Breast epithelium (tissue), 4 donors: ENCODE data around the gene DNASE1L2. TPM values are rescaled to one million over a fixed set of nuclear protein-coding genes. Genes with fewer than 3 reads are reported as not detected.

Experiments
- DNase-seq, 2 donors: peaks; one replicate each; pipeline ENCODE4 v3.0.0-alpha.2; 2019; ENCODE audit warnings: low spot score in 2 of 2
- H3K27ac ChIP-seq, 2 donors: fragments of 200-600 bp; sonication (generic) in 1 of 2; one replicate each; pipeline ENCODE4 v1.5.1; 2016 to 2019; ENCODE audit warnings: mild to moderate bottlenecking in 1 of 2
- H3K27me3 ChIP-seq, 2 donors: fragments of 200-600 bp; sonication (generic) in 1 of 2; one replicate each; pipeline versions ENCODE4 v1.5.1 to v1.6.0; 2017 to 2019; ENCODE audit warnings: control low read depth in 1 of 2, mild to moderate bottlenecking in 1 of 2
- H3K36me3 ChIP-seq: fragments of 200-600 bp; one replicate; pipeline ENCODE4 v1.5.1; 2019
- H3K4me1 ChIP-seq, 2 donors: fragments of 200-600 bp; sonication (generic); one replicate each; pipeline ENCODE4 v1.5.1; 2016 to 2019; ENCODE audit warnings: control low read depth in 1 of 2
- H3K4me3 ChIP-seq, 3 donors: fragments of 200-600 bp; sonication (generic); 1 replicate in 2 of 3; 2 replicates in 1 of 3; pipeline ENCODE4 v1.5.1; 2016 to 2019; ENCODE audit warnings: mild to moderate bottlenecking in 3 of 3, moderate library complexity in 2 of 3
- H3K9me3 ChIP-seq, 2 donors: fragments of 200-600 bp; sonication (generic) in 1 of 2; one replicate each; pipeline ENCODE4 v1.5.1; 2016 to 2019; ENCODE audit warnings: control low read depth in 1 of 2
- POLR2A ChIP-seq: fragments of 450-650 bp; IDR thresholded peaks from one replicate; pipeline ENCODE4 v1.6.1; 2016; ENCODE audit warnings: antibody characterized with exemption, mild to moderate bottlenecking, moderate library complexity
- POLR2AphosphoS5 ChIP-seq, 3 donors: sonication (generic); formaldehyde crosslinking; IDR thresholded peaks; one replicate each; pipeline ENCODE4 v1.6.1; 2017; ENCODE audit warnings: antibody characterized with exemption in 3 of 3
- intact Hi-C: fragments of 100-400 bp; cut with DNase I; formaldehyde crosslinking; loops from one replicate; pipeline ENCODE4 v1.15.1; 2023; ENCODE audit warnings: low total_unique reads
- total RNA-seq, 3 donors: library from RNA; depleted of rRNA; stranded (reverse); fragments of >200 nt; gene quantifications; one replicate each; pipeline ENCODE4 v1.1.0, GENCODE V29; 2016
- TF ChIP-seq, protein P1 (sequence below), 3 donors: fragments of 450-650 bp; IDR thresholded peaks; one replicate each; pipeline ENCODE4 v1.5.1; 2016 to 2017; ENCODE audit warnings: antibody characterized with exemption in 3 of 3, mild to moderate bottlenecking in 3 of 3, moderate library complexity in 3 of 3

DNASE1L2 gene, protein sequence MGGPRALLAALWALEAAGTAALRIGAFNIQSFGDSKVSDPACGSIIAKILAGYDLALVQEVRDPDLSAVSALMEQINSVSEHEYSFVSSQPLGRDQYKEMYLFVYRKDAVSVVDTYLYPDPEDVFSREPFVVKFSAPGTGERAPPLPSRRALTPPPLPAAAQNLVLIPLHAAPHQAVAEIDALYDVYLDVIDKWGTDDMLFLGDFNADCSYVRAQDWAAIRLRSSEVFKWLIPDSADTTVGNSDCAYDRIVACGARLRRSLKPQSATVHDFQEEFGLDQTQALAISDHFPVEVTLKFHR
- total RNA-seq: under 1 TPM in 2 of 3 donors, not detected in 1; 0.59 to 0.66 TPM

DNA sequence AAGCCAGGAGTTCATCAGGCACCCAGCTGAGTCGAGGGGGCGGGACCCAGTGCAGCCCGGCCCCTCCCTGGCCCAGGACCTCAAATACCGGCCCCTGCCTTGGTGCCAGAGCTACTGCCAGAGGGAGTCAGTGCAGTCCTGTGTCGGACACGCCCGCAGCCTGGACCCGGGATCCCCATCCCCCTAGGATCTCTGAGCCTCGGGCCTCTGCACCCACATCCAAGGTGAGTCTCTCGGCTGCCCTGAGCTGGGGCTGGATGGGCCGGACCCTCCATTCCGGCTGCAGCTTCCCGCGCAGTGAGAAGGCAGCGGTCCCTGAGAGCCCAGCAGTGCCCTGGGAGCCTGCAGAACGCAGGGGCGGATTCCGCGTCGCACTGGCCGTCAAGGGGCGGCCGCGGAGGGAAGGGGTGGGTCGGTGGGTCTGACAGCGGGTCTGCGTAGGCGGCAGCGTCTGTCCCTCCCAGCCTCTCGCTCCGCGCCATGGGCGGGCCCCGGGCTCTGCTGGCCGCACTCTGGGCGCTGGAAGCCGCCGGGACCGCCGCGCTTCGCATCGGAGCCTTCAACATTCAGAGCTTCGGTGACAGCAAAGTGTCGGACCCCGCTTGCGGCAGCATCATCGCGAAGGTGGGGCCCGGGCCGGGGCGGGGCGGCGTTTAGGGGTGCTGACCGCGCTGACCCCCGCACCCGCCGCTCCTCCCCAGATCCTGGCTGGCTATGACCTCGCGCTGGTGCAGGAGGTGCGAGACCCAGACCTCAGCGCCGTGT is at the start of gene DNASE1L2:
DNASE1L2 (plus strand) TSS at position 108 of the 765 bp plus-strand sequence; CDS start at position 481, 373 bp downstream.
- peaks cover 18% of the 10 kb centered on the region for H3K36me3 ChIP-seq
- peaks cover 6 to 14% of the 10 kb centered on the region in 2 donors for H3K4me1 ChIP-seq
- H3K27ac ChIP-seq: no peak within 1 kb of the TSS
- no peaks in the 10 kb centered on the region for H3K9me3 ChIP-seq
- no peaks in the 10 kb centered on the region for H3K27me3 ChIP-seq
- peak within 1 kb of the TSS; percentile 20 to 59 (median 34) for H3K4me3 ChIP-seq
- intact Hi-C loops: no loop called here
- TF ChIP-seq POLR2A: no peak
- no peak for TF ChIP-seq POLR2AphosphoS5 (IDR thresholded peaks at IDR 0.05)
- TF ChIP-seq, protein P1, sequence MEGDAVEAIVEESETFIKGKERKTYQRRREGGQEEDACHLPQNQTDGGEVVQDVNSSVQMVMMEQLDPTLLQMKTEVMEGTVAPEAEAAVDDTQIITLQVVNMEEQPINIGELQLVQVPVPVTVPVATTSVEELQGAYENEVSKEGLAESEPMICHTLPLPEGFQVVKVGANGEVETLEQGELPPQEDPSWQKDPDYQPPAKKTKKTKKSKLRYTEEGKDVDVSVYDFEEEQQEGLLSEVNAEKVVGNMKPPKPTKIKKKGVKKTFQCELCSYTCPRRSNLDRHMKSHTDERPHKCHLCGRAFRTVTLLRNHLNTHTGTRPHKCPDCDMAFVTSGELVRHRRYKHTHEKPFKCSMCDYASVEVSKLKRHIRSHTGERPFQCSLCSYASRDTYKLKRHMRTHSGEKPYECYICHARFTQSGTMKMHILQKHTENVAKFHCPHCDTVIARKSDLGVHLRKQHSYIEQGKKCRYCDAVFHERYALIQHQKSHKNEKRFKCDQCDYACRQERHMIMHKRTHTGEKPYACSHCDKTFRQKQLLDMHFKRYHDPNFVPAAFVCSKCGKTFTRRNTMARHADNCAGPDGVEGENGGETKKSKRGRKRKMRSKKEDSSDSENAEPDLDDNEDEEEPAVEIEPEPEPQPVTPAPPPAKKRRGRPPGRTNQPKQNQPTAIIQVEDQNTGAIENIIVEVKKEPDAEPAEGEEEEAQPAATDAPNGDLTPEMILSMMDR (IDR thresholded peaks at IDR 0.05): no peak
- DNase-seq: no peak

DNA sequence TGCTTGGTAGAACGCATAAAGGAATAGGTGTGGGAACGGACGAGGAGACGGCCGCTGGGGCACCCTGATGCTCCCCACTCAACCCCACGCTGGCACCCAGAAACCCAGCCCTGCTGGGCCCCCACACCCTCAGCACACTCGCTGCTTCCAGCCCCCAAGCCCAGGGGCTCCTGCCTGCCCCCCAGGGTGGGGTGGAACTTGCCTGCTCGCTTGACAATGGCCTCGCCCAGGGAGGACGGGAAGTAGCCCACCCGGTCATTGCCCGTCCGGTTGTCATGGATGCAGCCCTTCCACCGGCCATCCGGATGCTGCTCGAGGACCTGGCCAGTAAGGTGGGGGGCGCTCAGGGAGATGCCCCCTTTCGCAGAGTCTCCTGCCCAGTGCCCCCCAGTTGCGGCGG is 49.7 kb upstream of the DNASE1L2 start:
- no peaks in the 10 kb centered on the region for H3K4me1 ChIP-seq
- H3K4me3 ChIP-seq: no peak overlapping the region
- DNase-seq: no peak
- no peak overlapping the region for H3K27ac ChIP-seq
- no peak for TF ChIP-seq POLR2A
- TF ChIP-seq POLR2AphosphoS5 (IDR thresholded peaks at IDR 0.05): no peak
- TF ChIP-seq, protein P1 (IDR thresholded peaks at IDR 0.05): no peak
- no peaks in the 10 kb centered on the region for H3K27me3 ChIP-seq
- intact Hi-C loops: no loop called here
- no peaks in the 10 kb centered on the region for H3K36me3 ChIP-seq
- H3K9me3 ChIP-seq: no peaks in the 10 kb centered on the region

DNA sequence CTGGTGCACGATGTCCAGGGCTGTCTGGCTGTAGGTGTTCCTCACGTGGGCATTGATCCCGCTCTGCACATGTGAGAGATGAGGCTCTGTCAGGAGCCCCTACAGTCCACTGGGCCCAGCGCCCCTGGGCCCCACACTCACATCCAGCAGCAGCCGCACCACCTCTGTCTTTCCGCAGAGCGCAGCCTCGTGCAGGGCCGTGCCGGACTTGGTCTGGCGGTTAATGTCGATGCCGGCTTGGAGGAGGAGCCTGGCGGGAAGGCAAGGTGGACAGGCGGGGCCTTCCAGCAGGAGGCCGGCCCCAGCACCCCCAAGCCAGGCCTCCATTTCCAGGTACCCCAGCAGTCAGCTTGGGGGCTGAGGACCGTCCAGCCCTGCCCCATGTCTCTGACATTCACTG is 49.0 kb upstream of the DNASE1L2 start:
- Histone ChIP-seq H3K4me1 (no peaks in the 10 kb centered on the region), H3K36me3 (no peaks in the 10 kb centered on the region), H3K27me3 (no peaks in the 10 kb centered on the region), H3K27ac (no peak overlapping the region), H3K9me3 (no peaks in the 10 kb centered on the region), H3K4me3 (no peak overlapping the region)
- intact Hi-C loops: no loop called here
- TF ChIP-seq POLR2AphosphoS5 (IDR thresholded peaks at IDR 0.05) (no peak), POLR2A (no peak)
- TF ChIP-seq, protein P1 (IDR thresholded peaks at IDR 0.05): no peak
- no peak for DNase-seq

DNA sequence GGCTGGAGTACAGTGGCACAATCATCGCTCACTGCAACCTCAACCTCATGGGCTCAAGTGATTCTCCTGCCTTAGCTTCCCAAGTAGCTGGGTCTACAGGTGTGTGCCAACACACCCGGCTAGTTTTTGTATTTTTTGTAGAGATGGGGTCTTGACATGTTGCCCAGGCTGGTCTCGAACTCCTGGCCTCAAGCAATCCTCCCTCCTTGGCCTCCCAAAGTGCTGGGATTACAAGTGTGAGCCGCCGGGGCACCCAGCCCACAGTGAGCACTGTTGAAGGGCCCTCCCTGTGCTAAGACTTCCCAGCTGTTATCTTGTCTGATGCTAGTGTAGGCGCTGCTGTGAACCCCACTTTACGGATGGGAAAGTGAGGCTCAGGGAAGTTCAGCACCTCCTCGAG is 47.8 kb upstream of the DNASE1L2 start:
- Histone ChIP-seq H3K27ac (no peak overlapping the region), H3K4me1 (no peaks in the 10 kb centered on the region), H3K27me3 (no peaks in the 10 kb centered on the region), H3K36me3 (no peaks in the 10 kb centered on the region), H3K4me3 (no peak overlapping the region), H3K9me3 (no peaks in the 10 kb centered on the region)
- intact Hi-C loops: no loop called here
- no peak for DNase-seq
- TF ChIP-seq, protein P1 (IDR thresholded peaks at IDR 0.05): no peak
- TF ChIP-seq POLR2A: no peak
- no peak for TF ChIP-seq POLR2AphosphoS5 (IDR thresholded peaks at IDR 0.05)
